WTC11 (cell line): ENCODE measurements around the gene ZFP82. TPM values are rescaled to one million over a fixed set of nuclear protein-coding genes. Genes with fewer than 3 reads are reported as not detected.

Experiments
- ATAC-seq: fragments of 200-7000 bp; cut with Tn5 transposase; 2 replicates; pipeline ENCODE4 v1.10.0; 2021; ENCODE audit warnings: mild to moderate bottlenecking, moderate library complexity
- CTCF ChIA-PET: fragments of 300-600 bp; sonication (Branson Sonifier 250); formaldehyde crosslinking; loops from one replicate; lab custom pipeline; 2021; ENCODE audit warnings: antibody characterized with exemption; lab: Charles Lee
- POLR2A ChIA-PET: fragments of 350-600 bp; sonication (Branson Sonifier 250); formaldehyde crosslinking; loops from one replicate; lab custom pipeline; 2021; ENCODE audit warnings: antibody characterized with exemption; lab: Charles Lee
- DNase-seq: peaks from one replicate; pipeline ENCODE4 v3.0.0; 2021; ENCODE audit warnings: low spot score
- H3K27ac Mint-ChIP-seq: 2 replicates; pipeline ENCODE4 v1.8.0; 2021; ENCODE audit warnings: mixed read lengths
- H3K27me3 Mint-ChIP-seq: 2 replicates; pipeline ENCODE4 v1.8.0; 2021; ENCODE audit warnings: low read depth, mild to moderate bottlenecking, moderate library complexity, mixed read lengths
- H3K36me3 Mint-ChIP-seq: 2 replicates; pipeline ENCODE4 v1.8.0; 2021; ENCODE audit warnings: mixed read lengths
- H3K4me1 Mint-ChIP-seq: 2 replicates; pipeline ENCODE4 v1.8.0; 2022; ENCODE audit warnings: mixed read lengths
- H3K4me3 Mint-ChIP-seq: 2 replicates; pipeline ENCODE4 v1.8.0; 2021; ENCODE audit warnings: mild to moderate bottlenecking, moderate library complexity, mixed read lengths
- H3K9me3 Mint-ChIP-seq: 2 replicates; pipeline ENCODE4 v1.8.0; 2021; ENCODE audit warnings: mixed read lengths
- ARID4B ChIP-seq: sonication (generic); formaldehyde crosslinking; IDR thresholded peaks from 2 replicates; pipeline ENCODE4 v1.8.0; 2023; ENCODE audit warnings: missing genetic modification reagents, mild to moderate bottlenecking, borderline replicate concordance
- E2F5 ChIP-seq: sonication (generic); formaldehyde crosslinking; IDR thresholded peaks from 2 replicates; pipeline ENCODE4 v1.8.1; 2022; ENCODE audit warnings: mild to moderate bottlenecking, moderate library complexity, missing genetic modification reagents
- EMX1 ChIP-seq: fragments of 250-450 bp; sonication (Bioruptor Pico); IDR thresholded peaks from 2 replicates; pipeline ENCODE4 v1.8.0; 2021; ENCODE audit warnings: mild to moderate bottlenecking
- FOXJ3 ChIP-seq: sonication (generic); formaldehyde crosslinking; IDR thresholded peaks from 2 replicates; pipeline ENCODE4 v1.9.0; 2021; ENCODE audit warnings: missing genetic modification reagents, mild to moderate bottlenecking, borderline replicate concordance
- FOXK1 ChIP-seq: sonication (generic); formaldehyde crosslinking; IDR thresholded peaks from 2 replicates; pipeline ENCODE4 v1.8.0; 2022; ENCODE audit warnings: mild to moderate bottlenecking, moderate library complexity, missing genetic modification reagents
- GABPB1 ChIP-seq: sonication (generic); formaldehyde crosslinking; IDR thresholded peaks from 2 replicates; pipeline ENCODE4 v1.8.1; 2023; ENCODE audit warnings: mild to moderate bottlenecking, missing genetic modification reagents
- IRF1 ChIP-seq: sonication (generic); formaldehyde crosslinking; IDR thresholded peaks from 2 replicates; pipeline ENCODE4 v1.8.0; 2023; ENCODE audit warnings: missing genetic modification reagents
- IRF2 ChIP-seq: sonication (generic); formaldehyde crosslinking; IDR thresholded peaks from 2 replicates; pipeline ENCODE4 v1.8.0; 2022; ENCODE audit warnings: low read depth, missing genetic modification reagents, borderline replicate concordance
- MLX ChIP-seq: sonication (generic); formaldehyde crosslinking; IDR thresholded peaks from 2 replicates; pipeline ENCODE4 v1.8.1; 2023; ENCODE audit warnings: mild to moderate bottlenecking, missing genetic modification reagents, moderate library complexity
- NFYB ChIP-seq: sonication (generic); formaldehyde crosslinking; conservative IDR thresholded peaks from 2 replicates; pipeline ENCODE4 v1.8.0; 2022; ENCODE audit warnings: low read depth, missing genetic modification reagents
- RORB ChIP-seq: fragments of 250-450 bp; sonication (Bioruptor Pico); IDR thresholded peaks from 2 replicates; pipeline ENCODE4 v1.9.0; 2021; ENCODE audit warnings: mild to moderate bottlenecking
- SP1 ChIP-seq: sonication (generic); formaldehyde crosslinking; conservative IDR thresholded peaks from 2 replicates; pipeline ENCODE4 v1.8.1; 2022; ENCODE audit warnings: missing genetic modification reagents
- TCF7 ChIP-seq: sonication (generic); formaldehyde crosslinking; IDR thresholded peaks from 2 replicates; pipeline ENCODE4 v1.8.0; 2022; ENCODE audit warnings: mild to moderate bottlenecking, low read depth, missing genetic modification reagents, moderate library complexity
- ZNF121 ChIP-seq: sonication (generic); formaldehyde crosslinking; IDR thresholded peaks from 2 replicates; pipeline ENCODE4 v1.8.0; 2023; ENCODE audit warnings: missing genetic modification reagents
- ZNF219 ChIP-seq: sonication (generic); formaldehyde crosslinking; IDR thresholded peaks from 2 replicates; pipeline ENCODE4 v1.8.0; 2023; ENCODE audit warnings: missing genetic modification reagents, mild to moderate bottlenecking, borderline replicate concordance
- ZNF416 ChIP-seq: fragments of 250-450 bp; sonication (Bioruptor Pico); IDR thresholded peaks from 2 replicates; pipeline ENCODE4 v1.9.0; 2021; ENCODE audit warnings: mild to moderate bottlenecking, inconsistent platforms
- ZNF532 ChIP-seq: fragments of 250-450 bp; sonication (Bioruptor Pico); IDR thresholded peaks from 2 replicates; pipeline ENCODE4 v1.9.0; 2021; ENCODE audit warnings: mild to moderate bottlenecking, borderline replicate concordance
- total RNA-seq: library from RNA; stranded (reverse); gene quantifications from 3 replicates; pipeline ENCODE4 v1.2.3, GENCODE V29; 2021
- TF ChIP-seq, protein P1 (sequence below): sonication (generic); formaldehyde crosslinking; IDR thresholded peaks from 2 replicates; pipeline ENCODE4 v1.8.0; 2022; ENCODE audit warnings: mild to moderate bottlenecking, missing genetic modification reagents
- TF ChIP-seq, protein P2 (sequence below): sonication (generic); formaldehyde crosslinking; IDR thresholded peaks from 2 replicates; pipeline ENCODE4 v1.8.0; 2022; ENCODE audit warnings: mild to moderate bottlenecking, missing genetic modification reagents
- TF ChIP-seq, protein P3 (sequence below): fragments of 250-450 bp; sonication (Bioruptor Pico); conservative IDR thresholded peaks from 2 replicates; pipeline ENCODE4 v1.9.0; 2021; ENCODE audit warnings: mild to moderate bottlenecking

ZFP82 gene
- total RNA-seq, 1 experiment from 2014 or later = 13.1 TPM

DNA sequence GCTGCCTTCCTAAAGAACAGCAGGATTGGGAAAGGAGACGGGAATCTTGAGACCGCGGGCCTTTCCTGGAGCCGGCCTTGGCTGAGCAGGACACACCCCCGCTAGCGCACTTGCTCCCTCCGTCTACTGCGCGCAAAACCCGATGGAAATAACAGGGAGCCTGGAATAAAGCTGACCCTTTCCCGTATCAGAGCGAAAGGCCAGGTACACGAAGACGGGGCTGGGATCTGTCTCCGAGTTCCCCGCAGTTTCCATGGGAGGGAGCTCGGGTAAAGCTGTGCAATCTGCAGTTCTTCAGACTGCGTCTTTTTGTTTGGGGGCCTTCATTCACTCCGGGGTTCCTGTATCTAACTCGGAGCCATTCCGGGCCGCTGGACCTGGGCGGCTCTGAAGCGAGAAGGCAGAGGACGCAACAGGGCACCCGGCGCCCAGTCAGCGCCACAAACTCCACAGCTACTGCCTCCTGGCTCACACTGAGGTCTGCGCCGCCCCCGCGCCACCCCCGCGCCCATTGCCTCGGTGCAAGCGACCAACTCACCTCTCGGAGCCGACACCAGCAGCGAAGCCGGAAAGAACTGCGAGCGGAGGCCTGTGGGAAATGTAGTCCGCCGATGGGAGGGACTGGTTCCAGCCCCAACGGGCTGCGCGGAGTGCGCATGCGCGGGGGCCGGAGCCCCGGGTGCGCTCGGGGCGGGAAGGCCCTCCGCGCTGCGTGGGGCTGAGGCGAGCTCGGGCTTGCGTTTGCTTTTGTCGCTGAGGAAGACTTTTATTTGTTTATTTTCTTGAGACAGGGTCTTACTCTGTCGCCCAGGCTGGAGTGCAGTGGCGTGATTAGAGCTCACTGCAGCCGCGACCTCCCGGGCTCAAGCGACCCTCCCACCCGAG lies 39.6 kb downstream of the ZFP82 start, which contains the start of gene ZFP14:
TSS of gene ZFP14 (minus strand) at position 577 of the 885 bp plus-strand sequence. CDS start 11,309 bp downstream, outside the sequence.
- Mint-ChIP-seq H3K27ac (peak within 1 kb of the TSS; percentile 62), H3K4me1 (peaks cover 9% of the 10 kb centered on the region), H3K9me3 (no peaks in the 10 kb centered on the region), H3K27me3 (peaks cover 3% of the 10 kb centered on the region), H3K36me3 (no peaks in the 10 kb centered on the region), H3K4me3 (peak within 1 kb of the TSS; percentile 85)
- peak; percentile 96 for ATAC-seq
- ChIA-PET POLR2A (interaction anchor here (0.7 to 1.5 kb wide), 4 partner anchors 48 to 150 kb away, joined by 3 to 5 read pairs (median 3); partner anchors contain the start of gene ZNF566), CTCF (interaction anchor here (1.5 to 2.0 kb wide), 3 partner anchors 42 to 114 kb away, joined by 4 to 5 read pairs (median 5); partner anchors contain the start of gene ZNF566)
- peak; percentile 94 for DNase-seq
- TF ChIP-seq SP1 (CRISPR knock-in tag) = peak; percentile 67
- peak; percentile 75 for TF ChIP-seq GABPB1 (CRISPR knock-in tag)
- TF ChIP-seq, protein P1, sequence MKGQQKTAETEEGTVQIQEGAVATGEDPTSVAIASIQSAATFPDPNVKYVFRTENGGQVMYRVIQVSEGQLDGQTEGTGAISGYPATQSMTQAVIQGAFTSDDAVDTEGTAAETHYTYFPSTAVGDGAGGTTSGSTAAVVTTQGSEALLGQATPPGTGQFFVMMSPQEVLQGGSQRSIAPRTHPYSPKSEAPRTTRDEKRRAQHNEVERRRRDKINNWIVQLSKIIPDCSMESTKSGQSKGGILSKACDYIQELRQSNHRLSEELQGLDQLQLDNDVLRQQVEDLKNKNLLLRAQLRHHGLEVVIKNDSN = 0 out of 2 replicates have a peak, but pooled peaks have one; percentile 14
- no peak for TF ChIP-seq EMX1 (CRISPR knock-in tag)
- TF ChIP-seq, protein P2, sequence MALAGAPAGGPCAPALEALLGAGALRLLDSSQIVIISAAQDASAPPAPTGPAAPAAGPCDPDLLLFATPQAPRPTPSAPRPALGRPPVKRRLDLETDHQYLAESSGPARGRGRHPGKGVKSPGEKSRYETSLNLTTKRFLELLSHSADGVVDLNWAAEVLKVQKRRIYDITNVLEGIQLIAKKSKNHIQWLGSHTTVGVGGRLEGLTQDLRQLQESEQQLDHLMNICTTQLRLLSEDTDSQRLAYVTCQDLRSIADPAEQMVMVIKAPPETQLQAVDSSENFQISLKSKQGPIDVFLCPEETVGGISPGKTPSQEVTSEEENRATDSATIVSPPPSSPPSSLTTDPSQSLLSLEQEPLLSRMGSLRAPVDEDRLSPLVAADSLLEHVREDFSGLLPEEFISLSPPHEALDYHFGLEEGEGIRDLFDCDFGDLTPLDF = no peak
- no peak for TF ChIP-seq NFYB
- TF ChIP-seq E2F5 (CRISPR knock-in tag) = peak; percentile 44; the same call in 1 of the 2 replicates
- no peak for TF ChIP-seq TCF7 (CRISPR knock-in tag)
- 0 out of 2 replicates have a peak, but pooled peaks have one; percentile 64 for TF ChIP-seq FOXK1
- TF ChIP-seq, protein P3, sequence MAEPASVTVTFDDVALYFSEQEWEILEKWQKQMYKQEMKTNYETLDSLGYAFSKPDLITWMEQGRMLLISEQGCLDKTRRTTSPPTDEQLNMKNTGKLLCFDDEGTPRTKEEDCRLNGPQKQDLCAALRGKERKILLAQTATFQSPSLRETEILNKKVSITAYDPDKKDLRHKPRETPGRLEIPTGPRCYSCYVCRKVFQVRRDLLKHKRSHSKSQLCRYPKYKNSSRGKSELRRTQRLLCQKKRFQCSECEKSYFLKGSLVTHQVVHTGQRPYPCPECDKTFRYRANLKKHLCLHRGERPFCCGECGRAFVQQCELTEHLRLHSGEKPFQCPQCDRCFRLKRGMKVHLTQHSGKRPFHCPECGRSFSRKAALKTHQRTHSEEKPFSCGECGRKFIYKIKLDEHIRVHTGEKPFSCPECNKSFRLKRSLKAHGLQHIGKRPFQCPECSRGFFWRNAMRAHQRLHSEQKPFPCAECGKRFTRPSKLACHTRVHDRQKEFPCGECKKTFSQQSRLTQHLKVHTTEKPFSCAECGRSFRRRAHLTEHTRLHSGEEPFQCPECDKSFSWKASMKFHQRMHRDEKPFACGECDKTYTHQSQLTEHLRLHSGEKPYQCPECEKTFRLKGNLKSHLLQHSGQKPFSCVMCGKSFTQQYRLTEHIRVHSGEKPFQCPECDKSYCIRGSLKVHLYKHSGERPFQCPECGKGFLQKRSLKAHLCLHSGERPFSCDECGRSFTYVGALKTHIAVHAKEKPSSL = no peak
- TF ChIP-seq ZNF121 = no peak
- TF ChIP-seq IRF2 (CRISPR knock-in tag) = no peak
- peak; percentile 55; the same call in 1 of the 2 replicates for TF ChIP-seq ARID4B (CRISPR knock-in tag)
- TF ChIP-seq RORB (CRISPR knock-in tag) = no peak
- TF ChIP-seq IRF1 (CRISPR knock-in tag) = no peak
- no peak for TF ChIP-seq ZNF416
- no peak for TF ChIP-seq MLX (CRISPR knock-in tag)
- TF ChIP-seq ZNF219 (CRISPR knock-in tag) = no peak
- TF ChIP-seq FOXJ3 (CRISPR knock-in tag) = no peak
- TF ChIP-seq ZNF532 (CRISPR knock-in tag) = no peak
